OCI-LY3 (cell line): ENCODE measurements around the gene XRN1.

Experiments used
- H2AFZ ChIP-seq: fragments of 200-600, 300-600 bp; shearing (Covaris generic); 2 replicates; pipeline ENCODE4 v1.6.0; 2014; ENCODE audit warnings: antibody characterized with exemption, low read depth, low read length
- H3K27ac ChIP-seq: fragments of 200-600, 300-600 bp; sonication (generic); 2 replicates; pipeline ENCODE4 v1.5.1; 2014; ENCODE audit warnings: mild to moderate bottlenecking, low read length, moderate library complexity, mixed read lengths
- H3K27me3 ChIP-seq: fragments of 200-600, 300-600 bp; sonication (generic); 2 replicates; pipeline ENCODE4 v1.6.1; 2014; ENCODE audit warnings: low read depth, low read length, mixed read lengths
- H3K36me3 ChIP-seq: fragments of 200-600, 300-600 bp; sonication (generic); replicated peaks from 2 replicates; pipeline ENCODE3; 2014; ENCODE audit warnings: low read depth, low read length, mixed read lengths
- H3K4me1 ChIP-seq: fragments of 300-600, 200-600 bp; sonication (generic); 2 replicates; pipeline ENCODE4 v1.6.1; 2014; ENCODE audit warnings: low read length, mixed read lengths
- H3K4me2 ChIP-seq: fragments of 200-600, 300-600 bp; sonication (generic); 2 replicates; pipeline ENCODE4 v1.6.1; 2014; ENCODE audit warnings: low read length, mixed read lengths
- H3K4me3 ChIP-seq: fragments of 300-600, 200-600 bp; sonication (generic); 2 replicates; pipeline ENCODE4 v1.5.1; 2014; ENCODE audit warnings: antibody characterized with exemption, mild to moderate bottlenecking, low read length, moderate library complexity
- H3K79me2 ChIP-seq: fragments of 300-600, 200-600 bp; shearing (Covaris generic); 2 replicates; pipeline ENCODE4 v1.6.1; 2014; ENCODE audit warnings: mild to moderate bottlenecking, low read length, mixed read lengths
- H3K9ac ChIP-seq: fragments of 300-600, 200-600 bp; shearing (Covaris generic); 2 replicates; pipeline ENCODE4 v1.6.0; 2014; ENCODE audit warnings: mild to moderate bottlenecking, low read length, moderate library complexity
- H3K9me3 ChIP-seq: fragments of 200-600, 300-600 bp; shearing (Covaris generic); 2 replicates; pipeline ENCODE4 v1.6.1; 2014; ENCODE audit warnings: low read length, mixed read lengths; ENCODE audit not compliant: insufficient read depth
- H4K20me1 ChIP-seq: fragments of 200-600, 300-600 bp; sonication (generic); 2 replicates; pipeline ENCODE4 v1.6.1; 2016; ENCODE audit warnings: low read length, mixed read lengths; ENCODE audit not compliant: insufficient read depth
- CTCF ChIP-seq: fragments of 200-600, 300-600 bp; sonication (generic); IDR thresholded peaks from 2 replicates; pipeline ENCODE4 v1.5.1; 2014; ENCODE audit warnings: antibody characterized with exemption, low read length, low read depth
- EZH2phosphoT487 ChIP-seq: fragments of 200-600 bp; shearing (Covaris generic); IDR thresholded peaks from 2 replicates; pipeline ENCODE4 v1.6.1; 2018; ENCODE audit warnings: antibody characterized with exemption, mixed run types, low read depth

XRN1 gene

GRCh38 chr3:142459096-142459495, 11.3 kb upstream of the XRN1 start:
- H3K79me2 ChIP-seq = no peaks in the 10 kb centered on the region
- TF ChIP-seq CTCF = no peak
- TF ChIP-seq EZH2phosphoT487 = no peak
- H3K27ac ChIP-seq = no peak overlapping the region
- H3K36me3 ChIP-seq = peaks cover 24% of the 10 kb centered on the region
- H3K27me3 ChIP-seq = no peaks in the 10 kb centered on the region
- no peak overlapping the region for H2AFZ ChIP-seq
- H4K20me1 ChIP-seq = no peaks in the 10 kb centered on the region
- no peaks in the 10 kb centered on the region for H3K9me3 ChIP-seq
- H3K4me2 ChIP-seq = no peak overlapping the region
- H3K9ac ChIP-seq = no peak overlapping the region
- H3K4me1 ChIP-seq = no peaks in the 10 kb centered on the region
- no peak overlapping the region for H3K4me3 ChIP-seq

DNA sequence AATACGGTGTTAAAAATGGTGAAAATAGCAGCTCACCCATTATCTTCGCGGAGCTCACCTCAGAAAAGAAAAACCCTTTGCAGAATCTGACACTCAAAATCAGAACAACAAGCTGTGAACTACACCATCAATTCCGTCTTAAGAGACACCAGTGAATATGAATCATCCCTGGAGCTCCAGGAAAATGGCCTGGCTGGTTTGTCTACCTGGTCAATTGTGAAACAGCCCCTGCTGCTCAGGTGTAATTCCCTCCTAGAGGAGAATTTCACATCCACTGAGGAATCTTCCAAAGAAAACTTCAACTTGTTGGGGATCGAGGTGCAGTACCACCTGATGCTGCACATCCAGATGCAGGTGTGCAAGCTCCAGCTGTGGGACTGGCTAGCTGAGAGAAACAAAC, 3.0 kb upstream of the XRN1 start:
- Histone ChIP-seq H3K4me3 (no peak overlapping the region), H2AFZ (no peak overlapping the region), H3K4me1 (peaks cover 4% of the 10 kb centered on the region; the same call in 1 of the 2 replicates), H4K20me1 (no peaks in the 10 kb centered on the region), H3K27ac (no peak overlapping the region), H3K9me3 (no peaks in the 10 kb centered on the region), H3K36me3 (peaks cover 12% of the 10 kb centered on the region), H3K4me2 (no peak overlapping the region), H3K9ac (no peak overlapping the region), H3K27me3 (no peaks in the 10 kb centered on the region), H3K79me2 (peaks cover 20% of the 10 kb centered on the region)
- TF ChIP-seq EZH2phosphoT487 = no peak
- no peak for TF ChIP-seq CTCF

- H3K9ac ChIP-seq = no peak overlapping the region
- H3K27ac ChIP-seq = no peak overlapping the region
- H3K27me3 ChIP-seq = no peaks in the 10 kb centered on the region
- H3K9me3 ChIP-seq = no peaks in the 10 kb centered on the region
- TF ChIP-seq EZH2phosphoT487 (no peak), CTCF (no peak)
- H2AFZ ChIP-seq = no peak overlapping the region
- H3K79me2 ChIP-seq = peaks cover 27% of the 10 kb centered on the region
- no peak overlapping the region for H3K4me2 ChIP-seq
- peaks cover 10% of the 10 kb centered on the region for H3K4me1 ChIP-seq
- H3K4me3 ChIP-seq = no peak overlapping the region
- peaks cover 9% of the 10 kb centered on the region for H3K36me3 ChIP-seq
- H4K20me1 ChIP-seq = peaks cover 6% of the 10 kb centered on the region
These were observed 2.4 kb upstream of the XRN1 start for GRCh38 chr3:142450189-142450588.

DNA sequence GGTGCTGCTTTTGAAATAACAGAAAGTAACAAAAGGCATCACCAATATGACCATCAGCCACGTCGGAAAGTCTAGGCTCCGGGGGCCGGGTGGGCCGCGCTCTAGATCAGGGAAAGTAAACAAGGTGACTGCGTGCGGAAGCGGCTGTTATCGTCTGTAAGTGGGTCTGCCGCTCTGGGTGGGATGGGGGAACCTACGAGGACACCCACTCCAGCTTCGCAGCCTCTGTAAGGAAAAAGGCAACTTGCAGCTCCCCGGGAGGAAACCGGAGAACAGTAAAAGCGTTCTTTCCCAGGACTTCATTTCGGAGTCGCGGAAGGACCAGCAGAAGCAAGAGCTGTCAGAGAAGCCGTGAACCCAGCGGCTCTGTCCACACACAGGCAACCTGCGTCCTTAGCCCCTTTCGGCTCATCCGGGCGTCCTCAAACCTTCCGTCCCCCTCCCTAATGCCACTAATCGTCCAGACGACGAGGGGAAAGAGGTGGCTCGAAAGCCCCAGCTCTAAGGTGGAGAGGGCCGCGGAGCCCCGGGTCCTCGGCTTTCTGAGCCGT, 461 bp downstream of the XRN1 start:
- Histone ChIP-seq H3K4me3 (peak overlapping the region; percentile 86), H3K9me3 (no peaks in the 10 kb centered on the region), H3K4me2 (peak overlapping the region; percentile 89), H3K27me3 (no peaks in the 10 kb centered on the region), H3K27ac (peak overlapping the region; percentile 82), H3K9ac (peak overlapping the region; percentile 89), H2AFZ (peak overlapping the region; percentile 37; the same call in 1 of the 2 replicates), H3K4me1 (peaks cover 12% of the 10 kb centered on the region), H4K20me1 (peaks cover 26% of the 10 kb centered on the region), H3K79me2 (peaks cover 53% of the 10 kb centered on the region), H3K36me3 (peaks cover 9% of the 10 kb centered on the region)
- no peak for TF ChIP-seq EZH2phosphoT487
- no peak for TF ChIP-seq CTCF
